SU-DHL-6 (cell line): ENCODE results near the gene ALDH1A3.

Experiments used
- H2AFZ ChIP-seq: fragments of 200-600 bp; sonication (generic); 2 replicates; pipeline ENCODE4 v1.6.1; 2014; ENCODE audit warnings: low read depth, mild to moderate bottlenecking, moderate library complexity, mixed read lengths, antibody characterized with exemption, low read length; ENCODE audit not compliant: severe bottlenecking
- H3F3A ChIP-seq: fragments of 200-600 bp; shearing (Covaris generic); 2 replicates; pipeline ENCODE4 v1.6.0; 2016; ENCODE audit warnings: antibody characterized with exemption, mild to moderate bottlenecking; ENCODE audit not compliant: insufficient read depth
- H3K27ac ChIP-seq: fragments of 200-600 bp; sonication (generic); 2 replicates; pipeline ENCODE4 v1.5.1; 2016; ENCODE audit warnings: low read depth, mild to moderate bottlenecking, low read length, moderate library complexity, mixed read lengths
- H3K27me3 ChIP-seq: fragments of 200-600 bp; sonication (generic), shearing (Covaris generic); 2 replicates; pipeline ENCODE4 v1.6.0; 2014; ENCODE audit warnings: mild to moderate bottlenecking, low read length
- H3K36me3 ChIP-seq: fragments of 200-600 bp; sonication (generic); 2 replicates; pipeline ENCODE4 v1.6.1; 2014; ENCODE audit warnings: mild to moderate bottlenecking, low read length, mixed read lengths
- H3K4me2 ChIP-seq: fragments of 300-600, 200-600 bp; shearing (Covaris generic), sonication (generic); 2 replicates; pipeline ENCODE4 v1.6.0; 2014; ENCODE audit warnings: low read length, low read depth, mild to moderate bottlenecking; ENCODE audit not compliant: poor library complexity, severe bottlenecking
- H3K4me3 ChIP-seq: fragments of 200-600 bp; sonication (generic); 2 replicates; pipeline ENCODE4 v1.5.1; 2014; ENCODE audit warnings: antibody characterized with exemption, low read length, mild to moderate bottlenecking, mixed read lengths; ENCODE audit not compliant: insufficient read depth, poor library complexity, severe bottlenecking
- H3K79me2 ChIP-seq: fragments of 200-600 bp; sonication (generic); 2 replicates; pipeline ENCODE4 v1.6.1; 2014; ENCODE audit warnings: mild to moderate bottlenecking, low read length, moderate library complexity; ENCODE audit not compliant: insufficient read depth
- H3K9ac ChIP-seq: fragments of 200-600 bp; sonication (generic); 2 replicates; pipeline ENCODE4 v1.7.0; 2014; ENCODE audit warnings: mild to moderate bottlenecking, low read length
- H3K9me2 ChIP-seq: fragments of 200-600 bp; sonication (generic); replicated peaks from 2 replicates; pipeline ENCODE4 v1.6.1; 2014; ENCODE audit warnings: low read length; ENCODE audit not compliant: insufficient read depth
- H3K9me3 ChIP-seq: fragments of 200-600 bp; sonication (generic); 2 replicates; pipeline ENCODE4 v1.6.1; 2014; ENCODE audit warnings: low read length, mixed read lengths; ENCODE audit not compliant: insufficient read depth
- H4K20me1 ChIP-seq: fragments of 200-600 bp; sonication (generic); 2 replicates; pipeline ENCODE4 v1.6.1; 2014; ENCODE audit warnings: low read depth, mild to moderate bottlenecking, antibody characterized with exemption, low read length, moderate library complexity, mixed read lengths
- CTCF ChIP-seq: fragments of 200-600 bp; sonication (generic); IDR thresholded peaks from one replicate; pipeline ENCODE4 v1.5.1; 2017; ENCODE audit warnings: antibody characterized with exemption, mild to moderate bottlenecking, low read length, moderate library complexity; ENCODE audit not compliant: insufficient read depth, poor library complexity, severe bottlenecking
- EZH2phosphoT487 ChIP-seq: fragments of 200-600 bp; sonication (generic), shearing (Covaris generic); conservative IDR thresholded peaks from 2 replicates; pipeline ENCODE4 v1.6.1; 2018; ENCODE audit warnings: mild to moderate bottlenecking, antibody characterized with exemption, low read length, moderate library complexity, mixed read lengths

ALDH1A3 gene

GRCh38 chr15:100923902-100924301 lies 44.3 kb downstream of the ALDH1A3 start:
- peak overlapping the region; percentile 95 for H3K4me2 ChIP-seq
- no peaks in the 10 kb centered on the region for H3K27me3 ChIP-seq
- peaks cover 29% of the 10 kb centered on the region for H3K36me3 ChIP-seq
- no peak overlapping the region for H2AFZ ChIP-seq
- H3K9me3 ChIP-seq = no peaks in the 10 kb centered on the region
- peak overlapping the region; percentile 98 for H3K27ac ChIP-seq
- peak overlapping the region; percentile 98 for H3K9ac ChIP-seq
- H4K20me1 ChIP-seq = no peaks in the 10 kb centered on the region
- H3K4me3 ChIP-seq = no peak overlapping the region
- TF ChIP-seq CTCF = no peak
- TF ChIP-seq EZH2phosphoT487 = no peak
- peaks cover 87% of the 10 kb centered on the region for H3F3A ChIP-seq
- H3K79me2 ChIP-seq = peaks cover 89% of the 10 kb centered on the region
- no peaks in the 10 kb centered on the region for H3K9me2 ChIP-seq

GRCh38 chr15:100924436-100924835 lies 44.8 kb downstream of the ALDH1A3 start:
- H4K20me1 ChIP-seq = no peaks in the 10 kb centered on the region
- H2AFZ ChIP-seq = no peak overlapping the region
- peaks cover 93% of the 10 kb centered on the region for H3K79me2 ChIP-seq
- peak overlapping the region; percentile 95 for H3K4me2 ChIP-seq
- H3K36me3 ChIP-seq = peaks cover 29% of the 10 kb centered on the region
- H3K27me3 ChIP-seq = no peaks in the 10 kb centered on the region
- TF ChIP-seq CTCF (no peak), EZH2phosphoT487 (no peak)
- H3F3A ChIP-seq = peaks cover 92% of the 10 kb centered on the region
- H3K9me3 ChIP-seq = no peaks in the 10 kb centered on the region
- no peak overlapping the region for H3K4me3 ChIP-seq
- no peak overlapping the region for H3K9ac ChIP-seq
- H3K27ac ChIP-seq = peak overlapping the region; percentile 98
- H3K9me2 ChIP-seq = no peaks in the 10 kb centered on the region

- H3K27me3 ChIP-seq = no peaks in the 10 kb centered on the region
- H3K9me3 ChIP-seq = no peaks in the 10 kb centered on the region
- H3K27ac ChIP-seq = peak overlapping the region; percentile 98
- H3F3A ChIP-seq = peaks cover 95% of the 10 kb centered on the region
- peaks cover 24% of the 10 kb centered on the region for H3K36me3 ChIP-seq
- TF ChIP-seq CTCF (no peak), EZH2phosphoT487 (no peak)
- H3K79me2 ChIP-seq = peaks cover 92% of the 10 kb centered on the region
- no peak overlapping the region for H3K4me3 ChIP-seq
- peak overlapping the region; percentile 31; the same call in 1 of the 2 replicates for H3K9ac ChIP-seq
- peak overlapping the region; percentile 67 for H3K4me2 ChIP-seq
- no peaks in the 10 kb centered on the region for H3K9me2 ChIP-seq
- no peaks in the 10 kb centered on the region for H4K20me1 ChIP-seq
- H2AFZ ChIP-seq = no peak overlapping the region
These were observed 45.8 kb downstream of the ALDH1A3 start for GRCh38 chr15:100925480-100925879.

GRCh38 chr15:100926258-100926657 lies 46.6 kb downstream of the ALDH1A3 start:
- no peaks in the 10 kb centered on the region for H4K20me1 ChIP-seq
- H3K27ac ChIP-seq = peak overlapping the region; percentile 98
- no peak overlapping the region for H3K4me3 ChIP-seq
- H3K4me2 ChIP-seq = peak overlapping the region; percentile 67
- H3K9me2 ChIP-seq = no peaks in the 10 kb centered on the region
- no peak overlapping the region for H2AFZ ChIP-seq
- H3K27me3 ChIP-seq = no peaks in the 10 kb centered on the region
- H3K36me3 ChIP-seq = peaks cover 19% of the 10 kb centered on the region
- peak overlapping the region; percentile 31; the same call in 1 of the 2 replicates for H3K9ac ChIP-seq
- peaks cover 95% of the 10 kb centered on the region for H3F3A ChIP-seq
- TF ChIP-seq EZH2phosphoT487 = no peak
- peak; percentile 49 for TF ChIP-seq CTCF
- H3K9me3 ChIP-seq = no peaks in the 10 kb centered on the region
- H3K79me2 ChIP-seq = peaks cover 91% of the 10 kb centered on the region
